GM12872 (cell line): ENCODE measurements around the gene UGT1A7.

ENCODE experiments used
- TF ChIP-seq, protein P1 (sequence below): IDR thresholded peaks from 3 replicates; pipeline ENCODE4 v1.5.1; 2011; ENCODE audit warnings: low read depth, mild to moderate bottlenecking, low read length, moderate library complexity; ENCODE audit not compliant: insufficient read depth

Gene UGT1A7

DNA sequence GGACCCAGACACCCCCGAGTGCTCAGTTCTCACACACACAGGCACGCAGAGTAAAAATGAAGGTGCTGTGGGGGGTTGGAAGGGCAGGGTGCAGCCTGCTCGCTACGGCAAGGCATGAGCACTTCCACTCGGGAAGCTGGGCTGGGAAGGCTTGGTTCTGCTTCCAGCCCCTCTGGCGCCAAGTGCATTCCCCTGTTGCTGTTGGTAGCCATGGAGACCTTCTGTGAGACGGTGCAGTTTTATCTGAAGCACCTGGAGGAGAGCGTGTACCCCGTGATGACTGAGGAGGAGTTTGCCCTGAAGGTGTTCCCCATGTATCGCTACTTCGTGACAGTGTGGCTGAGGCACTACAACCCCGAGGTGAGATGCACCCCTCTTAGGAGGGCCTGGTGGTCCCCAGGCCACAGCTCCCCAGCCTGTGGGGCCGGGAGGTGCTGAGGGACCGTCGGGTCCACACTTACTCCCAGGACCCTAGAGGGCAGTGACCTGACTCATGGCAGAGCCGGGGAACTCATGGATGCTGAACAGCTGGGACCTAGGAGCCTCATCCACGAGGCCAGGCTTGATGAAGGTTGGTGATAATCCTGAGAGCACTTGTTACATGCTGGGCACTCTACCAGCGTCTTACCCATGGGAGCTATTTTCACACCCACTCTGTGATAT lies 111.9 kb downstream of the UGT1A7 start:
- TF ChIP-seq, protein P1, sequence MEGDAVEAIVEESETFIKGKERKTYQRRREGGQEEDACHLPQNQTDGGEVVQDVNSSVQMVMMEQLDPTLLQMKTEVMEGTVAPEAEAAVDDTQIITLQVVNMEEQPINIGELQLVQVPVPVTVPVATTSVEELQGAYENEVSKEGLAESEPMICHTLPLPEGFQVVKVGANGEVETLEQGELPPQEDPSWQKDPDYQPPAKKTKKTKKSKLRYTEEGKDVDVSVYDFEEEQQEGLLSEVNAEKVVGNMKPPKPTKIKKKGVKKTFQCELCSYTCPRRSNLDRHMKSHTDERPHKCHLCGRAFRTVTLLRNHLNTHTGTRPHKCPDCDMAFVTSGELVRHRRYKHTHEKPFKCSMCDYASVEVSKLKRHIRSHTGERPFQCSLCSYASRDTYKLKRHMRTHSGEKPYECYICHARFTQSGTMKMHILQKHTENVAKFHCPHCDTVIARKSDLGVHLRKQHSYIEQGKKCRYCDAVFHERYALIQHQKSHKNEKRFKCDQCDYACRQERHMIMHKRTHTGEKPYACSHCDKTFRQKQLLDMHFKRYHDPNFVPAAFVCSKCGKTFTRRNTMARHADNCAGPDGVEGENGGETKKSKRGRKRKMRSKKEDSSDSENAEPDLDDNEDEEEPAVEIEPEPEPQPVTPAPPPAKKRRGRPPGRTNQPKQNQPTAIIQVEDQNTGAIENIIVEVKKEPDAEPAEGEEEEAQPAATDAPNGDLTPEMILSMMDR, result no peak

DNA sequence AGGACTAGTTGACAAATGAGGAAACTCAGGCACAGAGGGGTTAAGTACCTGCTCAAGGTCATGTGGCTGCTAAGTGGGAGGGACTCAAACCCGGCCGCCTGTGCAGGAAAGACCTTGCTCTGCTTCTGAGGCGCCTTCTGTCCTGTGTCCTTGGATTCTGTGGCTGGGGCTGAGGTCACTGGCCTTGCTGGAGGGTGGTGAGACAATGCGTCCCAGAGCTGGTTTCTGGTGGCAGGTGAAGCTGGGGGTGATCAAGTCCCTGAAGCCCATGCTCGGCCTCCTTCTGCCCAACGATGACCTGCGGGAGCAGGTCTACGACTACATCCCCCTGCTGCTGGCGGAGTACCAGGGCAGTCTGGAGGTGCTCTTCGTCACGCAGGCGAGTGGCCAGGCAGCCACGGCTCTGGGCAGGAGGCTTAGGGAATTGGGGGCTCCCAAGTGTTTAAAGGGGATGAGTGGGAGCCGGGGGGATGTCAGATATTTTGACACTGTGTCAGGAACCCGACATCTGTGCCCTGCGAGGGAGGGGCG lies 112.5 kb downstream of the UGT1A7 start:
- TF ChIP-seq, protein P1, result no peak

DNA sequence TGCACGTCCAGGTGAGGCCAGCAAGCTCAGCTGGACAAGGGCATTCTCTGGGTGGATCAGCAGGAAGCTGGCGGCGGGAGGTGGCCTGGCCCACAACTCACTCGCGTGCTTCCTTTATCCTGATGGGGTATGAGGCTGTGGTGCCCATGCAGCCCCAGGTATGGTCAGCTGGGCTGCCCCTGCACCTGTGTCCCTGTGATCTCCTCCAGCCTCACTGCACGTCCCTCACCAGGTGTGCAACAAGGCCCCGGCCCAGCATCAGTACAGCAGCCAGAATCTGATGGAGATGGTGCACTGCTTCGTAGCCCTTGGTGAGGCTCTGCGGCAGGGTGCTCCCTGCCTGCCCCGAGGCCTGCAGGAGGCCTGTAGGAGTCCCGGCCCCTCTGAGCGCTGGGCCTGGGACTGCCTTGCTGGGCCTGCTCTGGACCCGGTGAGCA lies 114.1 kb downstream of the UGT1A7 start:
- TF ChIP-seq, protein P1, result no peak

DNA sequence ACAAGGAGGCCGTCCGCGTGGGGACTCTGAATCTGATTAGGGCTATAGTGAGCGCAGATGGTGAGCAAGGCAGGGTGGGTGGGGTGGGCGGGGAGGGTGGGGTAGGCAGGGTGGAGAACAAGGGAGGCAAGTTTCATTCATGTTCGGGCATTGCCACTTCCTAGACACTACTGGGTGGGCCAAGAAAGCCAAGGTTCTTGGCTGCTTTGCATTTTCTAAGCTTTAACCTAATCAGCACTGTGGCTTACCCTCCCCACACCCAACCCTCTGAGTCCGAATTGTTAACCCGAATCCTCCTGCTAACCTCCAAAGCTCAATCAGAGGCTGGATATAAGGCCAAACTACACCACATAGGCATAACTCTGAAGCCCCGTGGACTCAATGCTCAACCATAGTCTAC lies 114.6 kb downstream of the UGT1A7 start:
- TF ChIP-seq, protein P1, result no peak

DNA sequence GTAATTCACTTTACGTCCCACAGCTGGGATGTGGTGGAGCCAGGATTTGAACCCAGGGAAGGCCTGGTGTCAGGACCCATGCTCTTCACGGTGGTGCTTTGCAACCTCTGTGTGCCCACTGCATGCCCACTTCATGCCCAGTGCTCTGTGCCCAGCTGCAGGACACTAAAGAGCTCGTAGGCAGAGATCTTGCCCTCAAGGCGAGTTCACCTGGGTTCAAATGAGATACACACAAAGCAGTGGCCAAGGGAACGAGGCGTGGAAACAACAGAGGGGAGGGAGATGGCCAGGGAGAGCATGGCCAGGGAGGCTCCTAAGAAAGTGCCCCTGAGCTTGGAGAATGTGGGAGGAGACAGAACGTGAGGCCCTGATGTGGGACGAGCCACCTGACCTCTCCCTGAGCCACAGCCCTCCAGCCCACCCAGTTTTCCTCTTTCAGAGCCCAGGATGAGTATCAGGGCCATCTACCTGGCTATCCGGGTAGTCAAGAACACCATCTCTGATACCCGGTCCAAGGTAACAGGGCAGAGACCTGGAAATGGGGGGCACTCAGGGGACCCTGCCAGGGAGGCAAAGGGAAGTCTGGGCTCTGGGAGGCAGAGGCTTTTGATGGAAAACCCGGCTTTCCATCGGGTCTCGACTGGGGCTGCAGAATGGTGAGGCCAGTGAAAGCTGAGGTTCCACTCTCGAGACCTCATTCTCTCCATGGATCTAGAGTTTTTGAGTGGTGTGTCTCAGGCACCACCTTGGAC lies 116.8 kb downstream of the UGT1A7 start:
- TF ChIP-seq, protein P1, result no peak

DNA sequence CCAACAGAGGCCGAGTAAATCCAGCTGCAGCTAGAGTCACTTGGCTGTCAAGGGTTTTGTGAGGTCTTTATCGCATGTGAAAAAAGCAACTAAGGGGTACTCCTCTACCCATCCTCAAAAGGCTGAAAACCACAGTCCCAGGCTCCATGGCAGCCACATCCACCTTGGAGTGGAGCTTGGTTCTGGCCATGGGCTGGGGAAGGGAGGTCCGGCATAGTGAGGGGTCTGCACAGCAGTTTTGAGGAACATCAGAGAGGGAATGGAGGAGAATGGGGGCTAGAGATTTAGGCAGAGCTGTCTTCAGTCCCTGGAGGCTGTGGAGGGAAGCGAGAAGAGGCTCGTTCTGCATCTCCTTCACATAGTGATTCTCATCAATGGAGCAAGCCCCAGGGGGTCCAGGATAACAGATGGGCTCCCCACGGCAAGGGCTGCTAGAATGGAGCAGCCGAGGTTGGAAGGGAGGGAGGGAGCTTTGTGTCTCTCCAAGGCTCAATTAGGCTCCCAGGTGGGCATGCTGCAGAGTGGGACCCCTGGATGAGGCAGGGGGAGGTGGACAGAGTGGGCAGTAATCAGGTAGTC lies 117.5 kb downstream of the UGT1A7 start:
- TF ChIP-seq, protein P1, result no peak

DNA sequence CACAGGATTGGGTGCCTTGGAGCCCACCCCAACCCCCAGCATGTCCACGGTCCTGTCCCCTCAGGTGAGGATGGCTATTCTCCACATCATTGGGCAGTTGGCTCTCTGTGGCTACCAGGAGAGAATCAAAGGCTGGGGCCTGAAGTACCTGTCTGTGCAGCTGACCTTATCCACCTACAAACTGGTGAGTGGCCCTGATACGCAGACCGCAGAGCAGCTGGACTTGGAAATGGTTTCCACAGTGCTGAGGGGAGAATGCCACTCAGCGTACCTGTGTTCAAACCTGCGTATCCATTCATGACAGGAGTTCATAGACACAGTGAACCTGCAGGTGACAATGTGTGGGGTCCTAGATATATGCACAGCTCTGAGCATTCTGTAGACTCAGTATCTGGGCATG lies 118.0 kb downstream of the UGT1A7 start:
- TF ChIP-seq, protein P1, result no peak
